ENCODE measurements around the gene PEX7.

- TF ChIP-seq CTCF (IDR thresholded peaks at IDR 0.05; ENCODE audit: low read depth, low read length, poor library complexity, severe bottlenecking): no peak
- TF ChIP-seq EZH2phosphoT487 (IDR thresholded peaks at IDR 0.05; ENCODE audit: borderline replicate concordance, low read length): no peak
These were observed 34.1 kb upstream of the PEX7 start for GRCh38 chr6:136788069-136788902.
